Measurements from ENCODE around the gene PRRG2.
"Not testable (repeated sequence)": the region's sequence is repeated elsewhere in the genome, so short reads cannot be mapped to it uniquely, and the experiment has no call there.

Gene PRRG2

DNA sequence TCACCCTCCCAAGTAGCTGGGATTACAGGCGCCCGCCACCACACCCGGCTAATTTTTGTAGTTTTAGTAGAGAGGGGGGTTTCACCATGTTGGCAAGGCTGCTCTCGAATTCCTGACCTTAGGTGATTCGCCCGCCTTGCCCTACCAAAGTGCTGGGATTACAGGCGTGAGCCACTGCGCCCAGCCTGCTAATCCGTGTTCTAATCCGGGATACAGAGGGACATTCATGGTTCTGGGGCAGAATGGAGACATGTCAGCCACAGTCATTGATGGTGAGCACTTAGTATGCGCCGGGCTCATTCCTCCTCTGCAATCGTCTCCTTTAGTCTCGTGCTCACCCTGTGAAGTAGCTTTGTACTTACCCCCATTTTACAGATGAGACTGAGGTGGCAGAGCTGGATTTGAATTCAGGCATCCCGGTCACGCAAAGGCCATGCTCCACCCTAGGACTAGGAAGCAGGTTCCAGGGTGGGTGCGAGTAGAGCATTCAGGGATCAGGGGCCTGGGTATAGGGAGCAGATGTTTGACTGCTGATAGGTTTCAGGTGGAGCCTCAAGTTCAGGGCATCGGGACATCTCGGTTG, 50.6 kb downstream of the PRRG2 start:
- Histone ChIP-seq H3K27me3 (replicated peaks; ENCODE audit: control insufficient read depth, insufficient read depth, low read length) (no peaks in the 10 kb centered on the region), H3K4me3 (replicated peaks; ENCODE audit: low read depth, low read length) (no peak overlapping the region), H3K36me3 (ENCODE audit: control insufficient read depth, insufficient read depth, low read length) (peaks cover under 1% of the 10 kb centered on the region; the same call in 1 of the 2 replicates)
- TF ChIP-seq, protein P1, sequence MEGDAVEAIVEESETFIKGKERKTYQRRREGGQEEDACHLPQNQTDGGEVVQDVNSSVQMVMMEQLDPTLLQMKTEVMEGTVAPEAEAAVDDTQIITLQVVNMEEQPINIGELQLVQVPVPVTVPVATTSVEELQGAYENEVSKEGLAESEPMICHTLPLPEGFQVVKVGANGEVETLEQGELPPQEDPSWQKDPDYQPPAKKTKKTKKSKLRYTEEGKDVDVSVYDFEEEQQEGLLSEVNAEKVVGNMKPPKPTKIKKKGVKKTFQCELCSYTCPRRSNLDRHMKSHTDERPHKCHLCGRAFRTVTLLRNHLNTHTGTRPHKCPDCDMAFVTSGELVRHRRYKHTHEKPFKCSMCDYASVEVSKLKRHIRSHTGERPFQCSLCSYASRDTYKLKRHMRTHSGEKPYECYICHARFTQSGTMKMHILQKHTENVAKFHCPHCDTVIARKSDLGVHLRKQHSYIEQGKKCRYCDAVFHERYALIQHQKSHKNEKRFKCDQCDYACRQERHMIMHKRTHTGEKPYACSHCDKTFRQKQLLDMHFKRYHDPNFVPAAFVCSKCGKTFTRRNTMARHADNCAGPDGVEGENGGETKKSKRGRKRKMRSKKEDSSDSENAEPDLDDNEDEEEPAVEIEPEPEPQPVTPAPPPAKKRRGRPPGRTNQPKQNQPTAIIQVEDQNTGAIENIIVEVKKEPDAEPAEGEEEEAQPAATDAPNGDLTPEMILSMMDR (IDR thresholded peaks at IDR 0.05; ENCODE audit: insufficient read depth, low read length, poor library complexity, severe bottlenecking) = no peak
- DNase-seq (ENCODE audit: extremely low read depth, insufficient read length) = no peak

GRCh38 chr19:49632576-49632975, 51.5 kb downstream of the PRRG2 start:
- no peaks in the 10 kb centered on the region; the same call in 1 of the 2 replicates for H3K36me3 ChIP-seq (ENCODE audit: control insufficient read depth, insufficient read depth, low read length)
- no peaks in the 10 kb centered on the region for H3K27me3 ChIP-seq (replicated peaks; ENCODE audit: control insufficient read depth, insufficient read depth, low read length)
- H3K4me3 ChIP-seq (replicated peaks; ENCODE audit: low read depth, low read length) = no peak overlapping the region
- no peak for DNase-seq (ENCODE audit: extremely low read depth, insufficient read length)
- TF ChIP-seq, protein P1 (IDR thresholded peaks at IDR 0.05; ENCODE audit: insufficient read depth, low read length, poor library complexity, severe bottlenecking) = no peak

DNA sequence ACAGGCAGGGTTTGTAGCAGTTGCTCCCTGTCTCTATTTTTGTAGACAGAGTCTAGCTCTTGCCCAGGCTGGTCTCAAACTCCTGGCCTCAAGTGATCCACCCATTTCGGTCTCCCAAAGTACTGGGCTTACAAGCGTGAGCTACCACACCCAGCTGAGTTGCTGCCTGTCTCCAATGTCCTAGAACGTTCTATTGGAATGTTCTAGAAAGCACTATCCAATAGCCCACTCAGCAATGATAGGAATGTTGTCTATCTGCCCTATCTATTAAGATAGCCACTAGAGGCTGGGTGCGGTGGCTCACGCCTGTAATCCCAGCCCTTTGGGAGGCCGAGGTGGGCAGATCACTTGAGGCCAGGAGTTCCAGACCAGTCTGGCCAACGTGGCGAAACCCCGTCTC, 52.2 kb downstream of the PRRG2 start:
- not testable (repeated sequence) for H3K27me3 ChIP-seq (replicated peaks; ENCODE audit: control insufficient read depth, insufficient read depth, low read length); H3K4me3 ChIP-seq (replicated peaks; ENCODE audit: low read depth, low read length); H3K36me3 ChIP-seq (ENCODE audit: control insufficient read depth, insufficient read depth, low read length); DNase-seq (ENCODE audit: extremely low read depth, insufficient read length)

GRCh38 chr19:49635530-49636232, 54.6 kb downstream of the PRRG2 start:
- no peaks in the 10 kb centered on the region for H3K36me3 ChIP-seq (ENCODE audit: control insufficient read depth, insufficient read depth, low read length)
- H3K27me3 ChIP-seq (replicated peaks; ENCODE audit: control insufficient read depth, insufficient read depth, low read length) = no peaks in the 10 kb centered on the region
- DNase-seq (ENCODE audit: extremely low read depth, insufficient read length) = no peak
- H3K4me3 ChIP-seq (replicated peaks; ENCODE audit: low read depth, low read length) = no peak overlapping the region
- TF ChIP-seq, protein P1 (IDR thresholded peaks at IDR 0.05; ENCODE audit: insufficient read depth, low read length, poor library complexity, severe bottlenecking) = no peak

GRCh38 chr19:49636233-49636932, 55.3 kb downstream of the PRRG2 start:
- Histone ChIP-seq H3K4me3 (replicated peaks; ENCODE audit: low read depth, low read length) (no peak overlapping the region), H3K36me3 (ENCODE audit: control insufficient read depth, insufficient read depth, low read length) (no peaks in the 10 kb centered on the region), H3K27me3 (replicated peaks; ENCODE audit: control insufficient read depth, insufficient read depth, low read length) (no peaks in the 10 kb centered on the region)
- TF ChIP-seq, protein P1 (IDR thresholded peaks at IDR 0.05; ENCODE audit: insufficient read depth, low read length, poor library complexity, severe bottlenecking) = no peak
- no peak for DNase-seq (ENCODE audit: extremely low read depth, insufficient read length)
